ENCODE measurements around the gene IL17D. TPM values are rescaled to one million over a fixed set of nuclear protein-coding genes. Genes with fewer than 3 reads are reported as not detected.

The IL17D gene
- total and polyA plus RNA-seq, 10 of the 15 experiments (the other 5 are each of a cell fraction or from before 2014, with no cell fraction given), result 0.03 to 1.6 (median 0.33) TPM

DNA sequence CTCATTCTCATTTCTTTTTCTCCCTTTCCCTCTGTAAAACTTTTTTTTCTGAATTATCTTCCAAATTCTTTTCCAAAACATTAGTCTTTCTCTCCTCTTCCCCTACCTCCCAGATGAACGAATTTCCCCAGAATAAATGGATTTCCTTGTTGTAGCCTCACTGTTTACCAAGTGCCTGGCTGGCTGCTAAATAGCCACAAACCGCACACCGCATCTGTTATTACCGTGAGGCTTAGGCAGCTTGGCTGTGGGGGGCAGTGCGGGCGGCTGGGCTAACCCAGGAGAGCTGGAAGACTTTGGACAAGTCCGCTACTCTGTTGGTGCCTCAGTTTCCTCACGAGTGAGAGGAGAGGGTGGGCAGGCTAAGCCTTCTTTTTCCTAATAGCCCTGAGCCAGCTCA is 10.7 kb downstream of the IL17D start:
- TF ChIP-seq CHD4 (IDR thresholded peaks at IDR 0.05) (no peak), PAX8 (IDR thresholded peaks at IDR 0.05) (no peak), CBX5 (IDR thresholded peaks at IDR 0.05; ENCODE audit: low read depth) (no peak), NFYA (IDR thresholded peaks at IDR 0.05; ENCODE audit: borderline replicate concordance, low read depth, low read length) (no peak), IRF4 (IDR thresholded peaks at IDR 0.05; ENCODE audit: low read depth, low read length) (no peak), SIX5 (IDR thresholded peaks at IDR 0.05; ENCODE audit: low read depth, low read length, severe bottlenecking) (no peak), SRF (IDR thresholded peaks at IDR 0.05; ENCODE audit: low read depth in 2 of 2, low read length in 2 of 2) (no peak), TCF7 (IDR thresholded peaks at IDR 0.05; ENCODE audit: borderline replicate concordance) (no peak)
- in situ Hi-C loops (cut with MboI), result no loop called here
- SMC1A ChIA-PET (ENCODE audit: uncharacterized antibody, unreplicated experiment), result interaction anchor here (0.7 to 0.9 kb wide), 2 partner anchors 117 to 212 kb away, joined by 3 to 4 read pairs; no protein-coding TSS in a partner anchor

More for the DNA sequence above, 10.7 kb downstream of the IL17D start:
- DNase-seq (ENCODE audit: low read depth, low spot score) (no peak), FAIRE-seq (no peak), ATAC-seq (no peak)
- Histone ChIP-seq H2AFZ (ENCODE audit: control insufficient read depth, low read depth, low read length) (no peak overlapping the region), H3K27ac (ENCODE audit: control insufficient read depth, insufficient read depth) (no peak overlapping the region), H3K36me3 (ENCODE audit: control insufficient read depth in 2 of 2, insufficient read depth in 2 of 2, low read length in 1 of 2) (no peaks in the 10 kb centered on the region), H3K4me3 (no peak overlapping the region), H3K9me3 (replicated peaks; ENCODE audit: control insufficient read depth, insufficient read depth, low read length) (no peaks in the 10 kb centered on the region), H3K79me2 (ENCODE audit: control insufficient read depth, insufficient read depth, low read length) (no peaks in the 10 kb centered on the region), H3K4me2 (ENCODE audit: control insufficient read depth, insufficient read depth) (no peak overlapping the region), H4K20me1 (ENCODE audit: control insufficient read depth, insufficient read depth) (no peaks in the 10 kb centered on the region), H3K4me1 (ENCODE audit: control insufficient read depth, insufficient read depth, low read length) (no peaks in the 10 kb centered on the region), H3K27me3 (replicated peaks in 1 of 2; ENCODE audit: control insufficient read depth in 2 of 2, insufficient read depth in 2 of 2, low read length in 1 of 2) (no peaks in the 10 kb centered on the region), H3K9ac (ENCODE audit: control insufficient read depth, insufficient read depth, low read length) (no peak overlapping the region)
- CTCF ChIA-PET, result interaction anchor here (0.5 to 2.0 kb wide), 5 partner anchors 11 to 210 kb away, joined by 3 to 12 read pairs (median 4); no protein-coding TSS in a partner anchor
- POLR2A ChIA-PET, result no interaction called here
- RAD21 ChIA-PET (ENCODE audit: unreplicated experiment), result no interaction called here
- intact Hi-C loops (cut with micrococcal nuclease; ENCODE audit: unreplicated experiment), result no loop called here
- BruUV-seq (replicated peaks), result no TSS peak
- WGBS (ENCODE audit: insufficient coverage, insufficient replicate concordance, low lambda C conversion rate, missing lambda C conversion rate), result 54% methylated on average over 8 of the region's 8 CpGs
